Duodenal mucosa (tissue), 2 donors: ENCODE results near the gene KISS1R.

Source experiments
- H3K27ac ChIP-seq: one replicate; pipeline ENCODE4 v1.7.0; 2013; ENCODE audit warnings: low read depth, low read length
- H3K27me3 ChIP-seq, 2 donors: one replicate each; pipeline ENCODE4 v1.7.0; 2013; ENCODE audit warnings: low read length in 2 of 2, control low read depth in 1 of 2; ENCODE audit not compliant: insufficient read depth in 2 of 2, control insufficient read depth in 1 of 2
- H3K36me3 ChIP-seq, 2 donors: one replicate each; pipeline ENCODE4 v1.7.0; 2013; ENCODE audit warnings: low read length in 2 of 2, control low read depth in 1 of 2; ENCODE audit not compliant: insufficient read depth in 2 of 2, control insufficient read depth in 1 of 2
- H3K4me1 ChIP-seq, 2 donors: one replicate each; pipeline ENCODE4 v1.7.0; 2013; ENCODE audit warnings: low read length in 2 of 2, control low read depth in 1 of 2; ENCODE audit not compliant: insufficient read depth in 2 of 2, control insufficient read depth in 1 of 2
- H3K4me3 ChIP-seq, 2 donors: one replicate each; pipeline ENCODE4 v1.7.0; 2013; ENCODE audit warnings: low read length in 2 of 2, low read depth in 1 of 2
- H3K9ac ChIP-seq, 2 donors: one replicate each; pipeline ENCODE4 v1.7.0; 2013; ENCODE audit warnings: low read length in 2 of 2, low read depth in 1 of 2
- H3K9me3 ChIP-seq, 2 donors: one replicate each; pipeline ENCODE4 v1.7.0; 2013; ENCODE audit warnings: low read length in 2 of 2, control low read depth in 1 of 2; ENCODE audit not compliant: control insufficient read depth in 1 of 2

KISS1R gene

GRCh38 chr19:931860-932647 is 14.9 kb downstream of the KISS1R start:
- H3K9me3 ChIP-seq: no peaks in the 10 kb centered on the region
- no peaks in the 10 kb centered on the region for H3K27me3 ChIP-seq
- peaks cover 15 to 24% of the 10 kb centered on the region in 2 donors for H3K4me1 ChIP-seq
- H3K27ac ChIP-seq: no peak overlapping the region
- H3K36me3 ChIP-seq: no peaks in the 10 kb centered on the region
- H3K9ac ChIP-seq: no peak overlapping the region
- H3K4me3 ChIP-seq: no peak overlapping the region

GRCh38 chr19:932648-933552 is 15.8 kb downstream of the KISS1R start:
- peaks cover 15 to 24% of the 10 kb centered on the region in 2 donors for H3K4me1 ChIP-seq
- no peaks in the 10 kb centered on the region for H3K36me3 ChIP-seq
- no peak overlapping the region for H3K9ac ChIP-seq
- no peaks in the 10 kb centered on the region for H3K9me3 ChIP-seq
- no peak overlapping the region for H3K4me3 ChIP-seq
- peak overlapping the region; percentile 42 for H3K27ac ChIP-seq
- H3K27me3 ChIP-seq: no peaks in the 10 kb centered on the region

GRCh38 chr19:933553-933882 is 16.4 kb downstream of the KISS1R start:
- no peaks in the 10 kb centered on the region for H3K36me3 ChIP-seq
- no peak overlapping the region for H3K4me3 ChIP-seq
- H3K9me3 ChIP-seq: no peaks in the 10 kb centered on the region
- H3K4me1 ChIP-seq: peaks cover 15 to 24% of the 10 kb centered on the region in 2 donors
- no peak overlapping the region for H3K27ac ChIP-seq
- H3K9ac ChIP-seq: no peak overlapping the region
- H3K27me3 ChIP-seq: no peaks in the 10 kb centered on the region

- Histone ChIP-seq H3K27ac (peak overlapping the region; percentile 10), H3K9me3 (no peaks in the 10 kb centered on the region), H3K9ac (no peak overlapping the region), H3K4me1 (peaks cover 15 to 24% of the 10 kb centered on the region in 2 donors), H3K36me3 (no peaks in the 10 kb centered on the region), H3K4me3 (no peak overlapping the region), H3K27me3 (no peaks in the 10 kb centered on the region)
Measured at GRCh38 chr19:934197-934840, 17.2 kb downstream of the KISS1R start.

DNA sequence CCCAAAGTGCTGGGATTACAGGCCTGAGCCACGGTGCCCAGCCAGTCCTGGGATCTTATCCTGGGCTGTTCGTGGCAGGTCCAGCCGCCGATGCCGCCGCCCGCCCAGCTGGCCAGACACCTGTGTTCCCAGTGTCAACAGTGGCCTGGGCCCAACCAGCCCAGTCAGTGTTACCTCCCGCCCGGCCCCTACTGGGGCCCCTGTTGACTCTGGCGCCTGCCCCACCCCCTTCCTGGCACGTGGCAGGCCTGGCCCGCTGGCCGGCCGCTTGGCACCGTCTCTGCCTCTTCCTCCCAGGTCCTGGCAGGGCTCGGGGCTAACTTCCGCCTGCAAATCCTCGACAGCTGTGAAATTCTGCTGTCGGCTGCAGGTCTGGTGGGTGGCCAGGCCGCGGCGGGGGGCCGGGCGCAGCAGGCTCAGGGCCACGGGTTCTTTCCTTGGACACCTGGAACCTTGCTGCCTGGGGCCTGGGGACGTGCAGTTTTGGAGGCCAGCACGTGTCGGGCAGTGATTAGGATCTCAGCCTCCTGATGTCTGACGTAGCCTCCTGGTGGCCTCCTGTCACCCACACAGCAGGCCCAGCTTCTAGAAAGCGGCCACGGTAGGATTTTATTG is 17.8 kb downstream of the KISS1R start:
- no peaks in the 10 kb centered on the region for H3K9me3 ChIP-seq
- H3K27me3 ChIP-seq: no peaks in the 10 kb centered on the region
- H3K4me1 ChIP-seq: peaks cover 16 to 28% of the 10 kb centered on the region in 2 donors
- peak overlapping the region; percentile 10 for H3K27ac ChIP-seq
- no peaks in the 10 kb centered on the region for H3K36me3 ChIP-seq
- no peak overlapping the region for H3K4me3 ChIP-seq
- H3K9ac ChIP-seq: no peak overlapping the region

DNA sequence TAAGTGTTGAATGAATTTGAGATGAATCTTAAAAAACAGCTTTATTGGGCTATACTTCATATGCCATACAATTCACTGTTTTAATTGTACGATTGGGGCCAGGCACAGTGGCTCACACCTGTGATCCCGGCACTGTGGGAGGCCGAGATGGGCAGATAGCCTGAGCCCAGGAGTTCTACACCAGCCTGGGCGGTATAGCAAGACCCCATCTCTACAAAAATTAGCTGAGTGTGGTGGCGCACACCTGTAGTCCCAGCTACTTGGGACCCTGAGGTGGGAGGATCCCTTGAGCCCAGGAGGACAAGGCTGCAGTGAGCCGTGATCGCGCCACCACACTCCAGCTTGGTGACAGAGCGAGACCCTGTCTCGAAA is 19.0 kb downstream of the KISS1R start:
- Histone ChIP-seq H3K9me3 (no peaks in the 10 kb centered on the region), H3K9ac (no peak overlapping the region), H3K27ac (no peak overlapping the region), H3K36me3 (no peaks in the 10 kb centered on the region), H3K4me1 (peaks cover 24 to 35% of the 10 kb centered on the region in 2 donors), H3K27me3 (no peaks in the 10 kb centered on the region), H3K4me3 (no peak overlapping the region)

- peaks cover 33 to 44% of the 10 kb centered on the region in 2 donors for H3K4me1 ChIP-seq
Measured at GRCh38 chr19:937259-937694, 20.1 kb downstream of the KISS1R start.

GRCh38 chr19:938233-938923 is 21.2 kb downstream of the KISS1R start:
- H3K9ac ChIP-seq: no peak overlapping the region
- H3K4me3 ChIP-seq: no peak overlapping the region
- no peaks in the 10 kb centered on the region for H3K27me3 ChIP-seq
- H3K9me3 ChIP-seq: no peaks in the 10 kb centered on the region
- no peak overlapping the region for H3K27ac ChIP-seq
- H3K4me1 ChIP-seq: peaks cover 33 to 36% of the 10 kb centered on the region in 2 donors
- no peaks in the 10 kb centered on the region for H3K36me3 ChIP-seq

More at GRCh38 chr19:937259-937694, 20.1 kb downstream of the KISS1R start:
- H3K27ac ChIP-seq: no peak overlapping the region
- no peaks in the 10 kb centered on the region for H3K36me3 ChIP-seq
- no peak overlapping the region for H3K9ac ChIP-seq
- H3K4me3 ChIP-seq: no peak overlapping the region
- no peaks in the 10 kb centered on the region for H3K9me3 ChIP-seq
- H3K27me3 ChIP-seq: no peaks in the 10 kb centered on the region

DNA sequence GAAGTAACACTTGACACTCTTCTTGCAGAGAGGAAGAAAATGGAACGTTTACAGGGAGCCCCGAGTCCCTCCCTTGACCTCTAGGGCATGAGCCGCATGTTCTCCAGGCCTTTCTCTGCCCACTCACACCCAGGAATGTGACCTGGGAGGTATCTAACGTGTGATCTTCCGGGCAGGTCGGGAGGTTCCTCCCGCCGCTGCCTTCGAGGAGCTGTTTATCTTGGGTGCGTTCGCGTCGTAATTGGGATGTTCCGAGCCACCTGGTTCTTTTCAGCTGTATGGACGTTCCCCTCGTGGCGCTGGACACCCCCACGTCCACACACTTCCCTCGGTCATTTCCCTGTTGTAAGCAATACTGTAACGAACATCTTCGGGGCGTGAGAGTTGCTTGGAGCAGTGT is 22.3 kb downstream of the KISS1R start:
- Histone ChIP-seq H3K9me3 (no peaks in the 10 kb centered on the region), H3K9ac (no peak overlapping the region), H3K27ac (no peak overlapping the region), H3K36me3 (no peaks in the 10 kb centered on the region), H3K27me3 (no peaks in the 10 kb centered on the region), H3K4me3 (no peak overlapping the region), H3K4me1 (peaks cover 32 to 39% of the 10 kb centered on the region in 2 donors)
